GM21717 (cell line): ENCODE results near the gene VDR.
"Not testable (repeated sequence)": the region's sequence is repeated elsewhere in the genome, so short reads cannot be mapped to it uniquely, and the experiment has no call there.

Experiments used
- ATAC-seq: cut with Tn5 transposase; IDR thresholded peaks from one replicate; pipeline ENCODE4 v1.9.1; 2021; ENCODE audit warnings: mild to moderate bottlenecking, moderate library complexity; ENCODE audit not compliant: unreplicated experiment

The VDR gene

GRCh38 chr12:47850153-47851084, 54.4 kb downstream of the VDR start:
- ATAC-seq: no peak

GRCh38 chr12:47849261-47849660, 55.5 kb downstream of the VDR start:
- ATAC-seq: no peak

GRCh38 chr12:47848853-47849252, 55.9 kb downstream of the VDR start:
- ATAC-seq: no peak

- no peak for ATAC-seq
These were observed 58.3 kb downstream of the VDR start for GRCh38 chr12:47846294-47846996.

GRCh38 chr12:47845081-47845480, 59.7 kb downstream of the VDR start:
- ATAC-seq: no peak

- ATAC-seq: no peak
These were observed 60.4 kb downstream of the VDR start for GRCh38 chr12:47844264-47845019.

- no peak for ATAC-seq
These were observed 61.4 kb downstream of the VDR start for GRCh38 chr12:47843226-47843980.

- ATAC-seq: not testable (repeated sequence)
These were observed 62.3 kb downstream of the VDR start for GRCh38 chr12:47842543-47842942.

- no peak for ATAC-seq
These were observed 62.9 kb downstream of the VDR start for GRCh38 chr12:47841910-47842309.

- no peak for ATAC-seq
These were observed 63.3 kb downstream of the VDR start for GRCh38 chr12:47841501-47841900.

- no peak for ATAC-seq
These were observed 64.2 kb downstream of the VDR start for GRCh38 chr12:47840571-47840970.

- no peak for ATAC-seq
These were observed 65.4 kb downstream of the VDR start for GRCh38 chr12:47839214-47839876.

GRCh38 chr12:47838286-47838931, 66.4 kb downstream of the VDR start:
- no peak for ATAC-seq

- ATAC-seq: no peak
These were observed 67.3 kb downstream of the VDR start for GRCh38 chr12:47837190-47838171.

GRCh38 chr12:47835831-47836155, 69.0 kb downstream of the VDR start:
- no peak for ATAC-seq

GRCh38 chr12:47835006-47835830, 69.6 kb downstream of the VDR start:
- no peak for ATAC-seq

- no peak for ATAC-seq
These were observed 70.4 kb downstream of the VDR start for GRCh38 chr12:47834199-47834903.
